Measurements from ENCODE around the gene NUMA1. TPM values are rescaled to one million over a fixed set of nuclear protein-coding genes. Genes with fewer than 3 reads are reported as not detected.

Gene NUMA1
- total RNA-seq, 1 donor from 2014 or later: 75.0 TPM

DNA sequence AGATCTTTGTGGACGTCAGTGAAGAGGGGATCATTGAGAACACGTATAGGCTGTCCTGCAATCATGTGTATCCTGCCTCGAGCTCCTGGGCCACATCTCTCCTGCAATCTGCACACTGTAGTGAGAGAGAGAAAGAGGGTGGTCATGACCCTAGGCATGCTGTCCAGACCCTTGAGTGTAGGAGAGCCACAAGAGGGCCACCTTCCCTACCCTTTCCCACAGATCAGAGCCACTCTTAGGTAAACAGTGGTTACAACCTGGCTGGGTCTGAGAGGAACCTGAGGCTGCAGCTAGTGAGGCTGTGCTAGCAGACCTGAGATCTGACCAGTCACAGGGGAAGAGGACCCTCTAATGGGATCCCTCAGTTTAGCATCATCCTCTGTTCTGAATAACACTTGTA lies 85.6 kb downstream of the NUMA1 start:
- no peak for ATAC-seq (ENCODE audit: poor library complexity)
- DNase-seq: no peak
- intact Hi-C loops (cut with DNase I): no loop called here

GRCh38 chr11:71992136-71992730 lies 88.1 kb downstream of the NUMA1 start:
- DNase-seq (no peak), ATAC-seq (ENCODE audit: poor library complexity) (no peak)
- intact Hi-C loops (cut with DNase I): no loop called here

GRCh38 chr11:71991494-71991893 lies 88.8 kb downstream of the NUMA1 start:
- intact Hi-C loops (cut with DNase I): no loop called here
- peak; percentile 22 for ATAC-seq (ENCODE audit: poor library complexity)
- DNase-seq: no peak

- intact Hi-C loops (cut with DNase I): no loop called here
- DNase-seq (no peak), ATAC-seq (ENCODE audit: poor library complexity) (no peak)
These were observed 89.6 kb downstream of the NUMA1 start for GRCh38 chr11:71990701-71991100.

GRCh38 chr11:71988050-71988449 lies 92.3 kb downstream of the NUMA1 start:
- intact Hi-C loops (cut with DNase I): no loop called here
- no peak for DNase-seq
- no peak for ATAC-seq (ENCODE audit: poor library complexity)

DNA sequence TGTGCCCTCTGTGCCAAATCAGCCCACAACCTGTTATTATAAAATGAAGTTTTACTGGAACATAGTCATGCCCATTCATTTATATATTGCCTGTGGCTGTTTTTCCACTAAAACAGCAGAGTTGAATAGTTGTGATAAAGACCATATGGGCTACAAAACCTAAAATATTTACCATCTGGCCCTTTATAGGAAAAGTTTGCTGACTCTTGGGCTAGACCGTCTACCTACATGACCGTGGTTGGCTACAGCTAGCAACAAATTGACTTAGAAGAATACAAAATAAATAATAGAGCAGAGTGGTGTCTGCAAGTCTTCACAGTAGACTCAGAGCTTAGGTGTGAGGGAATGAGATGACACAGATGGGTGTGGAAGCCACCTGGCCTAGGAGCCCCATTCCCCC lies 92.8 kb downstream of the NUMA1 start:
- intact Hi-C loops (cut with DNase I): no loop called here
- no peak for DNase-seq
- ATAC-seq (ENCODE audit: poor library complexity): no peak

DNA sequence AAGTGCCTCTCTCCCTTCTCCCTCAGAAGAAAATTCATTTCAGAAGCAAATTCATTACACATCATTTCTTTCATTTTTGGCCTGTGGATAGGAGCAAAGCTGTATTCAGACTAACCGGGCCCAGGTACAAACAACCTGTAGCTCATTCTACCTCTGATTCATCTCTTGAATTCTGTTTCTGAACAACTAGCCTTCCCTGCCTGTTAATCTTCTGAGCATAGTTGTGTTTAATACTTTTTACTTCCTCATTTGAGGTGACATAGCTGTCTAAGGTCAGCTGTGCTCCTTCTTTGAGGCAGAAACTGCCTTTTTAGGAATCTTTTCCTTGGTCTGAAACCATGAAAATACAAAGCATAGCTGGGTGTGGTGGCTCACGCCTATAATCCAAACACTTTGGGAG lies 94.2 kb downstream of the NUMA1 start:
- ATAC-seq (ENCODE audit: poor library complexity) (no peak), DNase-seq (no peak)
- intact Hi-C loops (cut with DNase I): no loop called here

DNA sequence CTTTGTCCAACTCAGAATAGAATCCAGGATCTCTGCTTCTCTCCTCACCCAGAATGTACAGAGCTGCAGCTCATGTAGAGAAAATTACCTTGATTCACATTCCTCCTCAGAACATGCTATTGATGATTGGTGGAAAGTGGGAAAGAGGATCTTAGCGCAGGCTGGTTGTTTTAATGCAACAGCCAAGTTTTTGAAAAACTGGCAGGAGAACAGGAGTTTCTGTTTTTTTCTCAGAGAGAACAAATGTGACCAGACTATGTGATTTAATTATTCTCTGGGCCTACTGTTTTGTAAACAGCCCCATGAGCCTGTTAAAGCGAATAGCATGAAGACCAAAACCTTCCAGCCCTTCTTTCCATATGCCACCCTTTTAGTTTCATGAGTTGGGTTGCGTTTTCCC lies 100.7 kb downstream of the NUMA1 start:
- no peak for DNase-seq

DNA sequence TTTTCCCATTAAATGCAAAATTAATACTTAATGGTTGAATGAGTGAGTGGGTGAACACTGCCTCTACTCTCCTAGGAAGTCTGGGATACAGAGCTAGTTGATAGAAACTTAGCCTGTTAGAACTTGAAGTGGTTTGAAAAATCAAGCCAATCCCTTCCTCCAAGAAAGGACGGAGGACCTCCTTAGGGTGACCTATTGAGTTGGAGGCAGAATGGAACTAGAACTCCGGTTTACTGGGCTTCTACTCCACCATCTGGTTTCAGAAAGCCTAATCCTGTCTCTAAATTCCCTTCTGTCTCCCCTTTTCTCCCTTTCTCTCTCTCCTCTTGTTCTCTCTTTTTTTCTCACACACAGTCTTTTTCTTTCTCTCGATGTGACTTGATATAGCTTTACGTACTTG lies 101.2 kb downstream of the NUMA1 start:
- intact Hi-C loops (cut with DNase I): loop anchor here (5.0 kb wide), 2 partner anchors 113 to 168 kb away; no protein-coding TSS in a partner anchor
- no peak for ATAC-seq (ENCODE audit: poor library complexity)
- DNase-seq: no peak

More for the DNA sequence above, 100.7 kb downstream of the NUMA1 start:
- intact Hi-C loops (cut with DNase I): loop anchor here (5.0 kb wide), 2 partner anchors 113 to 168 kb away; no protein-coding TSS in a partner anchor
- no peak for ATAC-seq (ENCODE audit: poor library complexity)

DNA sequence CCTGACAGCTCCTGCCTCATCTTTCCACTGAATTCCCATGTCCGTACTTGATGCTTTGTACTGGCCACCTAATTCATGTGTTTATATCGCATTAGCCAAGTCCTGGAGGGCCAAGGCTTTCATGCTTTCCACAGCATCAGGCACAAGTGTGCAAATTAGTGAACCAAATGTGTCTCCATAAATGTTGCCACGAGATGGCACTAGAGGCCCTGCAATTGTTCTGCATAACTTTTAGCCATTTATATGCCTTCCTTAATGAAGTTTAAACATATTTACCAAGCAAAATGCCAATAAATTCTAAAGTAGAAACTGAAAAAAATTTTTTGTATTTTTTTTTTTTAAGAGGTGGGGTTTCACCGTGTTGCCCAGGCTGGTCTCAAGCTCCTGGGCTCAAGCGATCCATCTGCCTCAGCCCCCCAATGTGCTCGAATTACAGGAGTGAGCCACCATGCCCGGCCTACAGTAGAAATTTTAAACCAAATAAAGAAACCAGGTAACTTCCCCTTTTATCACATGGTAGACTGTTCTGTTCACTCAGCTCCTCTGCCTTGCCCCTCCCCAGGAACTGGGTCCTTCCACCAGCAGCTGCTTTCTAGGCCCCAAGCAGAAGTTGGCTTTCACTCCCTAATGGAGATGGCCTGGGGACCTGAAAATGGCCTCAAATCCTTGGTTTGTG lies 102.5 kb downstream of the NUMA1 start:
- DNase-seq (no peak), ATAC-seq (ENCODE audit: poor library complexity) (peak; percentile 85)
- intact Hi-C loops (cut with DNase I): loop anchor here (5.0 kb wide), 2 partner anchors 114 to 169 kb away; no protein-coding TSS in a partner anchor

- intact Hi-C loops (cut with DNase I): loop anchor here (5.0 kb wide), 2 partner anchors 115 to 170 kb away; no protein-coding TSS in a partner anchor
- no peak for ATAC-seq (ENCODE audit: poor library complexity)
These were observed 103.3 kb downstream of the NUMA1 start for GRCh38 chr11:71977090-71977489.

DNA sequence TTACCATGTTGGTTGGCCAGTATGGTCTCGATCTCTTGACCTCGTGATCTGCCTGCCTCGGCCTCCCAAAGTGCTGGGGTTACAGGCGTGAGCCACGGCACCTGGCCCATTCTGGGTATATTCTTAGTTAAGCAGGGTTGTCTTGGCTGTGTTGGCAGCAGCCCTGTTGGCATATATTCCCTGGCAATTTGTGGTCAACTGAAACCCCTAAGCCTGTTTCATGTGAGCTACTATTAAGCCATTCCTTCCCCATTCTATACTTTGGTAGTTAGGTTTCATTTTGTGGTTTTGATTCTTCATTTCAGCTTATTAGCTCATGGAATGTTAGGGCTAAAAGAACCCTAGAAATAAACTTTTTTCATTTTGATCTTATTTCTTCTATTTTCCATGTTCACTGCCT lies 103.8 kb downstream of the NUMA1 start:
- no peak for ATAC-seq (ENCODE audit: poor library complexity)
- no peak for DNase-seq
- intact Hi-C loops (cut with DNase I): loop anchor here (5.0 kb wide), 2 partner anchors 116 to 171 kb away; no protein-coding TSS in a partner anchor

More at GRCh38 chr11:71977090-71977489, 103.3 kb downstream of the NUMA1 start:
- no peak for DNase-seq

GRCh38 chr11:71971680-71972079 lies 108.7 kb downstream of the NUMA1 start:
- ATAC-seq (ENCODE audit: poor library complexity) (no peak), DNase-seq (no peak)
- intact Hi-C loops (cut with DNase I): no loop called here

GRCh38 chr11:71964641-71965040 lies 115.7 kb downstream of the NUMA1 start:
- DNase-seq (no peak), ATAC-seq (ENCODE audit: poor library complexity) (no peak)
- intact Hi-C loops (cut with DNase I): no loop called here

- ATAC-seq (ENCODE audit: poor library complexity) (no peak), DNase-seq (no peak)
- intact Hi-C loops (cut with DNase I): no loop called here
These were observed 116.9 kb downstream of the NUMA1 start for GRCh38 chr11:71963468-71963867.

DNA sequence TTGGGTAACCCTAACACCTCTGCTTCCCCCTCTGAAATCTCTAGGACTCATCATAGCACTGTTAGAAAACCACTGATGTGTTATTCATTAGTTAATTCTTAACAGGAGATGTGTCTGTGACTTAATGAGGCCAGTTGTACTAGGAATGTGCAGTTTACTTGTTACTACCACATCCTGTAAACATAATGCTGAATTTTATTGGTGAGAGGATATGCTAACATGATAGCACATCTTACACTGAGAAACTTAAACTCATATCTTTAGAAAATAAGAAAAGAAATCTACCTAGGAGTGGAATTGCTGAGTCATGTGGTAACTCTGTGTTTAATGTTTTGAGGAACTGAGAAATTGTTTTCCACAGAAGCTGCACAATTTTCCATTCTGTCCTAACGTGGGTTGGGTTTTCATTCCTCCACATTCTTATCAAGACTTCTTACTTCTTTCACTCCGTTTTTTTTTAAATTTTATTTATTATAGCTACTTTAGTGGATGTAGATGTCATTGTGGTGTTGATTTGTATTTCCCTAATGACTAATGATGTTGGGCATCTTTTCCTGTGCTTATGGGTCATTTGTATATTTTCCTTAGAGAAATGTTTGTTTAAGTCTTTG lies 117.8 kb downstream of the NUMA1 start:
- intact Hi-C loops (cut with DNase I): no loop called here
- ATAC-seq (ENCODE audit: poor library complexity): no peak

GRCh38 chr11:71955898-71956456 lies 124.4 kb downstream of the NUMA1 start:
- ATAC-seq (ENCODE audit: poor library complexity): no peak
- DNase-seq: no peak
- intact Hi-C loops (cut with DNase I): no loop called here

More for the DNA sequence above, 117.8 kb downstream of the NUMA1 start:
- DNase-seq: no peak

All from Right ventricle myocardium superior (tissue), 1 donor.